ENCODE results near the gene TMEM59L. TPM values are rescaled to one million over a fixed set of nuclear protein-coding genes. Genes with fewer than 3 reads are reported as not detected.

TMEM59L gene
- total RNA-seq, 6 donors from 2014 or later = 0.30 to 2.8 (median 1.0) TPM; not detected in 2

DNA sequence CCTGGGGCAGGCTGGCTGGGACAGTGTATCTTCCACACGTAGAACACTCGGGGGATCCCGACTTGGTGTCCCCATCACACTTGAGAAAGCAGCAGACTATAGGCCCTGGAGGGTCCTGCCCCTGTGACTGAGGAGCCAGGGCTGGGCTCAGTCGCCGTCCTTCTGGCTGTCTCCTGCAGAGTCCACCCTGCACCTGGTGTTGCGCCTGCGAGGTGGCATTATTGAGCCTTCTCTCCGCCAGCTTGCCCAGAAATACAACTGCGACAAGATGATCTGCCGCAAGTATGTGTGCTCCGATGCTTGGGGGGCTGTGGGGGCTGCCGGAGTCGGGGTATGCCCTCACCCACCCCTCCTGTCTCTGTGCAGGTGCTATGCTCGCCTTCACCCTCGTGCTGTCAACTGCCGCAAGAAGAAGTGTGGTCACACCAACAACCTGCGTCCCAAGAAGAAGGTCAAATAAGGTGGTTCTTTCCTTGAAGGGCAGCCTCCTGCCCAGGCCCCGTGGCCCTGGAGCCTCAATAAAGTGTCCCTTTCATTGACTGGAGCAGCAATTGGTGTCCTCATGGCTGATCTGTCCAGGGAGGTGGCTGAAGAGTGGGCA is 37.9 kb upstream of the TMEM59L start:
- H3K27me3 ChIP-seq = no peaks in the 10 kb centered on the region
- 94 to 95% methylated on average over 5 to 18 of the region's 18 CpGs for WGBS, 2 donors
- H3K27ac ChIP-seq = no peak overlapping the region
- no peak for ATAC-seq (ENCODE audit: low FRiP score in 2 of 2)
- TF ChIP-seq POLR2A (IDR thresholded peaks at IDR 0.05) (no peak), POLR2AphosphoS5 (IDR thresholded peaks at IDR 0.05) (no peak), EP300 (IDR thresholded peaks at IDR 0.05) (no peak)
- TF ChIP-seq, protein P1, sequence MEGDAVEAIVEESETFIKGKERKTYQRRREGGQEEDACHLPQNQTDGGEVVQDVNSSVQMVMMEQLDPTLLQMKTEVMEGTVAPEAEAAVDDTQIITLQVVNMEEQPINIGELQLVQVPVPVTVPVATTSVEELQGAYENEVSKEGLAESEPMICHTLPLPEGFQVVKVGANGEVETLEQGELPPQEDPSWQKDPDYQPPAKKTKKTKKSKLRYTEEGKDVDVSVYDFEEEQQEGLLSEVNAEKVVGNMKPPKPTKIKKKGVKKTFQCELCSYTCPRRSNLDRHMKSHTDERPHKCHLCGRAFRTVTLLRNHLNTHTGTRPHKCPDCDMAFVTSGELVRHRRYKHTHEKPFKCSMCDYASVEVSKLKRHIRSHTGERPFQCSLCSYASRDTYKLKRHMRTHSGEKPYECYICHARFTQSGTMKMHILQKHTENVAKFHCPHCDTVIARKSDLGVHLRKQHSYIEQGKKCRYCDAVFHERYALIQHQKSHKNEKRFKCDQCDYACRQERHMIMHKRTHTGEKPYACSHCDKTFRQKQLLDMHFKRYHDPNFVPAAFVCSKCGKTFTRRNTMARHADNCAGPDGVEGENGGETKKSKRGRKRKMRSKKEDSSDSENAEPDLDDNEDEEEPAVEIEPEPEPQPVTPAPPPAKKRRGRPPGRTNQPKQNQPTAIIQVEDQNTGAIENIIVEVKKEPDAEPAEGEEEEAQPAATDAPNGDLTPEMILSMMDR (IDR thresholded peaks at IDR 0.05) = no peak
- H3K4me1 ChIP-seq = peaks cover 18 to 24% (median 20%) of the 10 kb centered on the region in 4 donors
- peaks cover 11 to 56% (median 36%) of the 10 kb centered on the region in 4 donors for H3K36me3 ChIP-seq
- DNase-seq = peak in 1 of 2 donors; percentile 41
- H3K9me3 ChIP-seq = no peaks in the 10 kb centered on the region
- no peak overlapping the region for H3K4me3 ChIP-seq

DNA sequence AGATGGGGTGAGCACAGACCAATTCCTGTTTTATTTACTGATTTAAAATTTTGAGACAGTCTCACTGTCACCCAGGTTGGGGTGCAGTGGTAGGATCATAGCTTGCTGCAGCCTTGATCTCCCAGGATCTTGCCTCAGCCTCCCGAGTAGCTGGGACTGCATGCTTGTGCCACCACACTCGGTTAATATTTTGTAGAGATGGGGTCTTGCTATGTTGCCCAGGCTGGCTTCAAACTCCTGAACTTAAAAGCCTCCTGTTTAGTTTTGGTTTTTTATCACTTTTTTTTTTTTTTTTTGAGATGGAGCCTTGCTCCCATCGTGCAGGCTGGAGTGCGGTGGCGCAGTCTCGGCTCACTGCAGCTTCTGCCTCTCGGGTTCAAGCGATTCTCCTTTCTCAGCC is 36.3 kb upstream of the TMEM59L start:
- H3K4me3 ChIP-seq = no peak overlapping the region
- no peaks in the 10 kb centered on the region for H3K9me3 ChIP-seq
- TF ChIP-seq, protein P1 (IDR thresholded peaks at IDR 0.05) = no peak
- no peak for TF ChIP-seq EP300 (IDR thresholded peaks at IDR 0.05)
- TF ChIP-seq POLR2AphosphoS5 (IDR thresholded peaks at IDR 0.05) = no peak
- TF ChIP-seq POLR2A (IDR thresholded peaks at IDR 0.05) = no peak
- H3K27me3 ChIP-seq = no peaks in the 10 kb centered on the region
- WGBS, 2 donors = 97 to 98% methylated on average over 7 to 8 of the region's 8 CpGs
- DNase-seq (no peak), ATAC-seq (ENCODE audit: low FRiP score in 2 of 2) (no peak)
- no peak overlapping the region for H3K27ac ChIP-seq
- H3K36me3 ChIP-seq = peaks cover 11 to 56% (median 36%) of the 10 kb centered on the region in 4 donors
- H3K4me1 ChIP-seq = peaks cover 14 to 17% (median 17%) of the 10 kb centered on the region in 4 donors

DNA sequence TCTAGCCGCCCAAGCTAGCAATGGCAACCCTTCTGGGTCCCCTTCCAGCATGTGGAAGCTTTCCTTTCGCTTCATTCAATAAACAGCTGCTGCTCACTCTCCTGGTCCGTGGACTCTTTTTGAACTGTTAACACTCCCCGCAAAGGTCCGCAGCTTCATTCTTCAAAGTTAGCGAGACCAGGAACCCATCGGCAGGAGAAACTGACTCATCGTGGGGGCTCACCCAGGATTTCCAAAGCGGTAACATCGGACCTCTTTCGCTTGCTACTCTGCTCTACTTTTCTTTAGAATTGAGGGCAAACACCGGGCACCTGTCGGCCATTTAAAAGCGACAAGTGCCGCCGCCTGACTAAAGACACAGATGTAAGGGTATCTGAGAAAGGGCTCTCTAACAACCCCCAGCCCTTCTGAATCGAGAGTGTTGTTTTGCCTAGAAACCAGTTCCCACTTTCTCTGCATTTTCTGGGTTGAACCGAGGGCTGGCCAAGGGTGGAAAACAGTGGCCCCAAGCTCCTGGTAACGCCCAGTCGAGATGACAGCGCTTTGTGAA is 35.2 kb upstream of the TMEM59L start:
- DNase-seq (no peak), ATAC-seq (ENCODE audit: low FRiP score in 2 of 2) (no peak)
- H3K36me3 ChIP-seq = peaks cover 11 to 56% (median 36%) of the 10 kb centered on the region in 4 donors
- no peaks in the 10 kb centered on the region for H3K9me3 ChIP-seq
- no peaks in the 10 kb centered on the region for H3K27me3 ChIP-seq
- WGBS, 2 donors = 86 to 90% methylated on average over 21 of the region's 21 CpGs
- no peak overlapping the region for H3K27ac ChIP-seq
- TF ChIP-seq POLR2A (IDR thresholded peaks at IDR 0.05) (no peak), EP300 (IDR thresholded peaks at IDR 0.05) (no peak), POLR2AphosphoS5 (IDR thresholded peaks at IDR 0.05) (no peak)
- TF ChIP-seq, protein P1 (IDR thresholded peaks at IDR 0.05) = no peak
- peaks cover 12 to 14% (median 12%) of the 10 kb centered on the region in 4 donors for H3K4me1 ChIP-seq
- H3K4me3 ChIP-seq = no peak overlapping the region

DNA sequence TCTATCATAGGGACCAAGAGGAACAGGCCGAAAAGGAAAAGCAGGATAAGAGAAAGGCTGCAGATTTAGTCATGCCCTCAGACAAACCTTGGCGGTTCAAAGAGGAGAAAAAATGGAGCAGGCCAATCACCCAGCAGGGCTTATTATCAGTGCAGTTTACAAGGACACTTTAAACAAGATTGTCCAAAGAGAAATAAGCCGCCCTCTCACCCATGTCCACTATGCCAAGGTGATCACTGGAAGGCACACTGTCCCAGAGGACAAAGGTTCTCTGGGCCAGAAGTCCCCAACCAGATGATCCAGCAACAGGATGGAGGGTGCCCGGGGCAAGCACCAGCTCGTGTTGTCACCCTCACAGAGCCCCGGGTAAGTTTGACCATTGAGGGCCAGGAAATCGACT is 32.4 kb upstream of the TMEM59L start:
- TF ChIP-seq POLR2AphosphoS5 (IDR thresholded peaks at IDR 0.05) (no peak), POLR2A (IDR thresholded peaks at IDR 0.05) (no peak), EP300 (IDR thresholded peaks at IDR 0.05) (no peak)
- TF ChIP-seq, protein P1 (IDR thresholded peaks at IDR 0.05) = no peak
- no peak for DNase-seq
- Histone ChIP-seq H3K9me3 (no peaks in the 10 kb centered on the region), H3K27ac (no peak overlapping the region), H3K36me3 (peaks cover under 1 to 32% (median 17%) of the 10 kb centered on the region in 4 donors), H3K4me3 (no peak overlapping the region), H3K4me1 (no peaks in the 10 kb centered on the region), H3K27me3 (no peaks in the 10 kb centered on the region)
- ATAC-seq (ENCODE audit: low FRiP score in 2 of 2) = no peak
- 67 to 80% methylated on average over 7 of the region's 7 CpGs for WGBS, 2 donors
